GM18505 (cell line): ENCODE data around the gene PAXX.

Experiments used
- ATAC-seq: cut with Tn5 transposase; IDR thresholded peaks from one replicate; pipeline ENCODE4 v1.9.1; 2021; ENCODE audit not compliant: unreplicated experiment
- POLR2A ChIP-seq: IDR thresholded peaks from 4 replicates; pipeline ENCODE4 v1.6.1; 2011; ENCODE audit warnings: borderline replicate concordance; ENCODE audit not compliant: insufficient read depth, insufficient read length; ENCODE audit errors: extremely low read depth

PAXX gene

DNA sequence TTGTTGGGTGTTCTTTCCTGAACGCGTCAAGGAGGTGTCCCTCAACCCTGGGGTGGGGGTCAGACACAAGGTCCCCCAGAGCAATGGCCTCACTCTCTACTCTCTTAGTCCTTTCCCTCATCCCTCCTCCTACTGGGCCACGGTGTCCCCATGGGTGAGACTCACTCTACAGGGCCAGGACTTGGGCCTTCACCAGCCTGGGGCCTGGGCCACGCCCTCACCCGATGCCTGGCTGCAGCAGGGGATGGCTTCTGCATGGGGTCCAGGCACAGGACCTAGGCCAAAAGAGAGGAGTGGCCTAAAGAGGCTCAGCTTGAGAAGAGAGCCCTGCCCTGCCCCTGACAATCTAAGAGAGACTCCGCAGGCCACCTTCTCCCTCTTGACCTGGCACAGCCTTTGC is 34.3 kb upstream of the PAXX start:
- no peak for TF ChIP-seq POLR2A

DNA sequence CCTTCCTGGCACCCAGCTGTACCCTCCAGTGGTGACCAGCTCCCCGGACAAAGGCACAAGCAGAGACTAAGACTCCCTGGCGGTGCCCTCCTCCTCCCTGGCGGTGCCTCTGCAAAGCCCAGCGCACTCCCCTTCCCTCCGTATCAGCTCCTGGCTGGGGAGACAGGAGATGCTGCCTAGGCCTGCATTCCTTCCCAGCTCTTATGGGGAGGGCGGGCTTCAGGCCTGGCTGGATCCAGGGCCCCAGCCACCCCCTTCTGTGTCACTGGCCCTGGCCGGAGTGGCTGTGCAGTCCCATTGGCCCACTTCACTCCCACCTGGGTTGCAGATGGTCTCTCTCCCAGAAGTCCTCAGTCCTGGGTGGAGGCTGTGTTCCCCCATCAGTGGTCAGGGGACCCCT is 33.7 kb upstream of the PAXX start:
- TF ChIP-seq POLR2A, result no peak

More for the DNA sequence above, 34.3 kb upstream of the PAXX start:
- no peak for ATAC-seq

DNA sequence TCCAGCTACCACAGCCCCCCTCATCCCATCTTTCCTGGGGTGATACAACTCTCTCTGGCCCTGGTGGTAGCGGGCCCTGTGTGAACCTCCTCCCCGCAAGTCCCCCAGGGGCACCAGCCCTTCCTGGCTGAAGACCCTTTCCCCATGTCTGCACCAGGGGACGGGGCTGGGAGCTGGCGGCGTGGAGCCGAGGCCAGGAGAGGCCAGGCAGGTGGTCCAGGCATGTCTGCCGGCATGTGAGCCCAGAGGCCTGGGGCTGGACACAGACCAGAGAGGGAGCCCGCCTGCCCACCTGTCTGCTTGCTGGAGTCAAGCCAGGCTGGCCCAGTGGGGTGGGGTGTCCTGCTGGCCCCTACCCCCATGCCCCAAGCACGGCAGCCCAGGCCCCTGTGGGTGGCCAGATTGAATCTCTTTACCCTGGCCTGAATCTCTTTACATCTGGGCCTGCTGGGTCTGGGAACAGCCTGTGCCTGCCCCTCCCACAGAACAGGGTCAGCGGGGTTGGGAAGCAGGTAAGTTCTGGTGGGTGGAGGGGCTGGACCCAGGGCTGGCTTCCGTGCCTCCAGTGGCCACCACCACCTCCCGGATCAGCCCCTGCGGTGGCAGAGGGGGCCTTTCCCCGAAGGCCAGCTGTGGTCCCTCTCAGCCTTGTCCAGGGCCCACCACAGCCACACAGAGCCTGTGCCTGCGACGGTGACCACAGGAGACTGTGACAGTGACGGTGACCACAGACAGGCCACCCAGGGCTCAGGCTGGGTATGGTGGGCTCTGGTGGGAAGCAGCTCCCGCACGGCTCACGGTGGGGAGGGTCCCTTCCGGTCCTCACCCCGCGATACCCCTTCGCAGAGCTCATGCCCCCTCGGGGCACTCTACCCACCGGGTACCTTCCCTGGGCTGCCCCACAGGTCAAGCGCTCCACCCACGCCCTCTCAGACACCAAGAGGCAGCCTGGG is 33.0 kb upstream of the PAXX start:
- TF ChIP-seq POLR2A, result no peak
- ATAC-seq, result no peak

More for the DNA sequence above, 33.7 kb upstream of the PAXX start:
- no peak for ATAC-seq

GRCh38 chr9:136960212-136960937 is 31.8 kb upstream of the PAXX start:
- ATAC-seq, result no peak
- no peak for TF ChIP-seq POLR2A

DNA sequence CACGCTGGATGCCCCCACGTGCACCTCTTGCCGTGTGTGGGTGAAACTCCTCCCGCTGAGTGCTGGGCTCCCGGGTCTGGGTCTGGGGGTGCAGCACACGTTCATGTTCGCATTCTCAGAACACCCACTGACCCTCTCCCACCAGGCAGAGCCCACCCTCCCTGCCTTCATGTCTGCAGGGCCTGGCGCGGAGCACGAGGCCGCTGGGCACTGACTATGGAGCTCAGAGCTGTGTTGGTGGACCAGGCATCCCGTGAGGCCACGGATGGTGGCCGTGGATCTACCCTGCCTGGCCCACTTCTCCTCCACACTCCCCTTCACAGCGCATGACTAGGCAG is 31.3 kb upstream of the PAXX start:
- ATAC-seq, result no peak
- no peak for TF ChIP-seq POLR2A

- ATAC-seq, result no peak
- no peak for TF ChIP-seq POLR2A
Measured at GRCh38 chr9:136961279-136962065, 30.8 kb upstream of the PAXX start.

DNA sequence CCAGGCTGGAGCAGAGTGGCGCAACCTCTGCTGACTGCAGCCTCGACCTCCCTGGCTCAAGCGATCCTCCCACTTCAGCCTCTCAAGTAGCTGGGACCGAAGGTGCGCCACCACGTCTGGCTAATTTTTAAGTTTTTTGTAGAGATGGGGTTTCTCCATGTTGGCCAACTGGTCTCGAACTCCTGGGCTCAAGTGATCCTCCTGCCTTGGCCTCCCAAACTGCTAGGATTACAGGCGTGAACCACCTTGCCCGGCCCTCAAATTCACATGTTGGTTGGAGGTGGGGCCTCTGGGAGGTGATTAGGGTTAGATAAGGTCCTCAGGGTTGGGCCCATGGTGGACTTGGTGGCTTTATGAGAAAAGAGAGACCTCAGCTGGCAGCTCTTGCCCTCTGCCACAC is 30.1 kb upstream of the PAXX start:
- no peak for ATAC-seq

GRCh38 chr9:136962701-136963248 is 29.4 kb upstream of the PAXX start:
- ATAC-seq, result no peak
- TF ChIP-seq POLR2A, result no peak

More for the DNA sequence above, 30.1 kb upstream of the PAXX start:
- no peak for TF ChIP-seq POLR2A

- no peak for ATAC-seq
Measured at GRCh38 chr9:136963341-136963740, 28.9 kb upstream of the PAXX start.

GRCh38 chr9:136963751-136964150 is 28.5 kb upstream of the PAXX start:
- ATAC-seq, result no peak
- TF ChIP-seq POLR2A, result no peak

More at GRCh38 chr9:136963341-136963740, 28.9 kb upstream of the PAXX start:
- TF ChIP-seq POLR2A, result no peak

GRCh38 chr9:136964171-136964689 is 28.0 kb upstream of the PAXX start:
- no peak for ATAC-seq
- no peak for TF ChIP-seq POLR2A

DNA sequence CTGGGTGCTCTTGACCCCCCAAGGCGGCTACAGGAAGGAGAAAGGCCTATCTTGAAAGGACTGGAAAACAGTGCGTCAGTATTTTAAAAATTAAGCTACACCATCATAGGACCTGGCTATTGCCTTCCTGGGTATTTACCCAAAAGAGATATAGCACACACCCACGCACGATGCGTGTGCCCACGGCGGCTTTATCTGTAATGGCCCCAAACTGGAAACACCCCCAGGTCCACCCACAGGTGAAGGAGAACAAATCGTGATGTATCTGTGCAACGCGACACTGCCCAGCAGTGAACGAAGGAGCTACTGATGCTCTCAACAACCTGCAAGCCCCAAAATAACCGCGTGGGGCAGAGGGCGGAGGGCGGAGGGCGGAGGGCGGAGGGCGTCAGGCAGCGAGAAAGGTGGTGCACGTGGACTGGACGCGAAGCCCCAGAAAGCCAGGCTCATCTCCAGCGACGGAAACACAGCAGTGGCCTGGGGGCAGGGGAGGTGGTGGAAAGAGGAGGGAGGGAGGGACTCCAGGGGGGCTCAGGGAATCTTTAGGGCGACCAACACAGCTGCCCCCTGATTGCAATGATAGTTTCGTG is 27.3 kb upstream of the PAXX start:
- no peak for ATAC-seq
- no peak for TF ChIP-seq POLR2A
